WTC11 (cell line): ENCODE data around the gene CCM2. TPM values are rescaled to one million over a fixed set of nuclear protein-coding genes. Genes with fewer than 3 reads are reported as not detected.

ENCODE experiments used
- ATAC-seq: fragments of 200-7000 bp; cut with Tn5 transposase; 2 replicates; pipeline ENCODE4 v1.10.0; 2021; ENCODE audit warnings: mild to moderate bottlenecking, moderate library complexity
- CTCF ChIA-PET: fragments of 300-600 bp; sonication (Branson Sonifier 250); formaldehyde crosslinking; loops from one replicate; lab custom pipeline; 2021; ENCODE audit warnings: antibody characterized with exemption; lab: Charles Lee
- POLR2A ChIA-PET: fragments of 350-600 bp; sonication (Branson Sonifier 250); formaldehyde crosslinking; loops from one replicate; lab custom pipeline; 2021; ENCODE audit warnings: antibody characterized with exemption; lab: Charles Lee
- DNase-seq: peaks from one replicate; pipeline ENCODE4 v3.0.0; 2021; ENCODE audit warnings: low spot score
- H3K27ac Mint-ChIP-seq: 2 replicates; pipeline ENCODE4 v1.8.0; 2021; ENCODE audit warnings: mixed read lengths
- H3K27me3 Mint-ChIP-seq: 2 replicates; pipeline ENCODE4 v1.8.0; 2021; ENCODE audit warnings: low read depth, mild to moderate bottlenecking, moderate library complexity, mixed read lengths
- H3K36me3 Mint-ChIP-seq: 2 replicates; pipeline ENCODE4 v1.8.0; 2021; ENCODE audit warnings: mixed read lengths
- H3K4me1 Mint-ChIP-seq: 2 replicates; pipeline ENCODE4 v1.8.0; 2022; ENCODE audit warnings: mixed read lengths
- H3K4me3 Mint-ChIP-seq: 2 replicates; pipeline ENCODE4 v1.8.0; 2021; ENCODE audit warnings: mild to moderate bottlenecking, moderate library complexity, mixed read lengths
- H3K9me3 Mint-ChIP-seq: 2 replicates; pipeline ENCODE4 v1.8.0; 2021; ENCODE audit warnings: mixed read lengths
- AR ChIP-seq: fragments of 250-450 bp; sonication (Bioruptor Pico); IDR thresholded peaks from 2 replicates; pipeline ENCODE4 v1.9.0; 2021; ENCODE audit warnings: mild to moderate bottlenecking
- CBFB ChIP-seq: sonication (generic); formaldehyde crosslinking; IDR thresholded peaks from 2 replicates; pipeline ENCODE4 v1.8.1; 2022; ENCODE audit warnings: mild to moderate bottlenecking, low read depth, missing genetic modification reagents
- FOXK1 ChIP-seq: sonication (generic); formaldehyde crosslinking; IDR thresholded peaks from 2 replicates; pipeline ENCODE4 v1.8.0; 2022; ENCODE audit warnings: mild to moderate bottlenecking, moderate library complexity, missing genetic modification reagents
- NFE2L1 ChIP-seq: sonication (generic); formaldehyde crosslinking; IDR thresholded peaks from 2 replicates; pipeline ENCODE4 v1.8.1; 2023; ENCODE audit warnings: missing genetic modification reagents
- NR1H2 ChIP-seq: sonication (generic); formaldehyde crosslinking; IDR thresholded peaks from 2 replicates; pipeline ENCODE4 v1.9.0; 2021; ENCODE audit warnings: mild to moderate bottlenecking, moderate library complexity, missing genetic modification reagents
- PRDM15 ChIP-seq: sonication (generic); formaldehyde crosslinking; IDR thresholded peaks from 2 replicates; pipeline ENCODE4 v1.8.0; 2022; ENCODE audit warnings: missing genetic modification reagents
- SOX15 ChIP-seq: fragments of 250-450 bp; sonication (Bioruptor Pico); IDR thresholded peaks from 2 replicates; pipeline ENCODE4 v1.9.0; 2021; ENCODE audit warnings: mild to moderate bottlenecking
- USF2 ChIP-seq: sonication (generic); formaldehyde crosslinking; IDR thresholded peaks from 2 replicates; pipeline ENCODE4 v1.8.1; 2023; ENCODE audit warnings: mild to moderate bottlenecking, missing genetic modification reagents, moderate library complexity
- ZNF138 ChIP-seq: sonication (generic); formaldehyde crosslinking; conservative IDR thresholded peaks from 2 replicates; pipeline ENCODE4 v1.8.1; 2022; ENCODE audit warnings: mild to moderate bottlenecking, moderate library complexity, missing genetic modification reagents
- ZNF317 ChIP-seq: sonication (generic); formaldehyde crosslinking; IDR thresholded peaks from 2 replicates; pipeline ENCODE4 v1.8.1; 2023; ENCODE audit warnings: low read depth, mild to moderate bottlenecking, moderate library complexity, missing genetic modification reagents, borderline replicate concordance
- total RNA-seq: library from RNA; stranded (reverse); gene quantifications from 3 replicates; pipeline ENCODE4 v1.2.3, GENCODE V29; 2021
- TF ChIP-seq, protein P1 (sequence below): sonication (generic); formaldehyde crosslinking; IDR thresholded peaks from 2 replicates; pipeline ENCODE4 v1.8.1; 2022; ENCODE audit warnings: low read depth, missing genetic modification reagents, borderline replicate concordance
- TF ChIP-seq, protein P2 (sequence below): fragments of 250-450 bp; sonication (Bioruptor Pico); IDR thresholded peaks from 2 replicates; pipeline ENCODE4 v1.8.0; 2021; ENCODE audit warnings: mild to moderate bottlenecking
- TF ChIP-seq, protein P3 (sequence below): sonication (generic); formaldehyde crosslinking; IDR thresholded peaks from 2 replicates; pipeline ENCODE4 v1.8.1; 2023; ENCODE audit warnings: mild to moderate bottlenecking, missing genetic modification reagents

CCM2 gene
- total RNA-seq, 1 experiment from 2014 or later, result 32.7 TPM

DNA sequence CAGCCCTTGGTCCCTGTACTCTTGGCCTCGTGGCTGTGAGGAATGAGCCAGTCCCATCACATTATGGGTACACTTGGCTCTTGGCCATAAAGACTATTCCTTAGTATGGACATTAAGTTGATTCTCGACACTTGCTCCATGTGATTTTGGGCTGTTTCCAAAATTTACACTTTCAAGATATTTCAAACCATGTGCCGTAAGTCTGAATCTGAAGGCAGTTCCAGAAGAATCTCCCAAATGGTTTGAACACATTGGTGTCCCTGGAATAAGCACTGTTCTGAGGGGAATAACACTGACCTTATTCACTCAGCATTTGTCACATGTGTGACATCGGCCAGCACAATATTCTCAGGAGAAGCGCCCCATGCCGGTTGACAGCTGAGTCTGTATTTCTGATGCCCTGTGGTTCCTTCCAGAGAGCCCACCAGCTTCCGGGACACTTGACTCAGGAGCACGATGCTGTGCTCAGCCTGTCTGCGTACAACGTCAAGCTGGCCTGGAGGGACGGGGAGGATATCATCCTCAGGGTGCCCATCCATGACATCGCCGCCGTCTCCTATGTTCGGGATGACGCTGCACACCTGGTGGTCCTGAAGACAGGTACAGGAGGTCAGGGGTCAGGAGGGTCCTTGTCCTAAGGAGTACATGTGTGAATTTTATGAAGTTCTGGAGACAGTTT, 64.2 kb downstream of the CCM2 start:
- Mint-ChIP-seq H3K9me3 (no peaks in the 10 kb centered on the region), H3K27me3 (no peaks in the 10 kb centered on the region), H3K36me3 (peaks cover 3% of the 10 kb centered on the region; the same call in 1 of the 2 replicates), H3K4me3 (no peak overlapping the region), H3K4me1 (no peaks in the 10 kb centered on the region), H3K27ac (no peak overlapping the region)
- no peak for DNase-seq
- ChIA-PET CTCF (no interaction called here), POLR2A (no interaction called here)
- ATAC-seq, result no peak
- TF ChIP-seq ZNF138 (CRISPR knock-in tag) (no peak), NFE2L1 (CRISPR knock-in tag) (no peak), PRDM15 (no peak), FOXK1 (CRISPR knock-in tag) (no peak), ZNF317 (no peak), SOX15 (CRISPR knock-in tag) (no peak), NR1H2 (CRISPR knock-in tag) (no peak), CBFB (CRISPR knock-in tag) (no peak), AR (no peak), USF2 (CRISPR knock-in tag) (no peak)
- TF ChIP-seq, protein P1, sequence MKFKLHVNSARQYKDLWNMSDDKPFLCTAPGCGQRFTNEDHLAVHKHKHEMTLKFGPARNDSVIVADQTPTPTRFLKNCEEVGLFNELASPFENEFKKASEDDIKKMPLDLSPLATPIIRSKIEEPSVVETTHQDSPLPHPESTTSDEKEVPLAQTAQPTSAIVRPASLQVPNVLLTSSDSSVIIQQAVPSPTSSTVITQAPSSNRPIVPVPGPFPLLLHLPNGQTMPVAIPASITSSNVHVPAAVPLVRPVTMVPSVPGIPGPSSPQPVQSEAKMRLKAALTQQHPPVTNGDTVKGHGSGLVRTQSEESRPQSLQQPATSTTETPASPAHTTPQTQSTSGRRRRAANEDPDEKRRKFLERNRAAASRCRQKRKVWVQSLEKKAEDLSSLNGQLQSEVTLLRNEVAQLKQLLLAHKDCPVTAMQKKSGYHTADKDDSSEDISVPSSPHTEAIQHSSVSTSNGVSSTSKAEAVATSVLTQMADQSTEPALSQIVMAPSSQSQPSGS, result no peak
- TF ChIP-seq, protein P2, sequence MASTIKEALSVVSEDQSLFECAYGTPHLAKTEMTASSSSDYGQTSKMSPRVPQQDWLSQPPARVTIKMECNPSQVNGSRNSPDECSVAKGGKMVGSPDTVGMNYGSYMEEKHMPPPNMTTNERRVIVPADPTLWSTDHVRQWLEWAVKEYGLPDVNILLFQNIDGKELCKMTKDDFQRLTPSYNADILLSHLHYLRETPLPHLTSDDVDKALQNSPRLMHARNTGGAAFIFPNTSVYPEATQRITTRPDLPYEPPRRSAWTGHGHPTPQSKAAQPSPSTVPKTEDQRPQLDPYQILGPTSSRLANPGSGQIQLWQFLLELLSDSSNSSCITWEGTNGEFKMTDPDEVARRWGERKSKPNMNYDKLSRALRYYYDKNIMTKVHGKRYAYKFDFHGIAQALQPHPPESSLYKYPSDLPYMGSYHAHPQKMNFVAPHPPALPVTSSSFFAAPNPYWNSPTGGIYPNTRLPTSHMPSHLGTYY (CRISPR knock-in tag), result no peak
- TF ChIP-seq, protein P3, sequence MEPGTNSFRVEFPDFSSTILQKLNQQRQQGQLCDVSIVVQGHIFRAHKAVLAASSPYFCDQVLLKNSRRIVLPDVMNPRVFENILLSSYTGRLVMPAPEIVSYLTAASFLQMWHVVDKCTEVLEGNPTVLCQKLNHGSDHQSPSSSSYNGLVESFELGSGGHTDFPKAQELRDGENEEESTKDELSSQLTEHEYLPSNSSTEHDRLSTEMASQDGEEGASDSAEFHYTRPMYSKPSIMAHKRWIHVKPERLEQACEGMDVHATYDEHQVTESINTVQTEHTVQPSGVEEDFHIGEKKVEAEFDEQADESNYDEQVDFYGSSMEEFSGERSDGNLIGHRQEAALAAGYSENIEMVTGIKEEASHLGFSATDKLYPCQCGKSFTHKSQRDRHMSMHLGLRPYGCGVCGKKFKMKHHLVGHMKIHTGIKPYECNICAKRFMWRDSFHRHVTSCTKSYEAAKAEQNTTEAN (CRISPR knock-in tag), result no peak
